GM19463 (cell line): ENCODE results near the gene SSC4D.
"Not testable (repeated sequence)": the region's sequence is repeated elsewhere in the genome, so short reads cannot be mapped to it uniquely, and the experiment has no call there.

Experiments used
- ATAC-seq: cut with Tn5 transposase; IDR thresholded peaks from one replicate; pipeline ENCODE4 v1.9.1; 2021; ENCODE audit warnings: mild to moderate bottlenecking, moderate library complexity; ENCODE audit not compliant: unreplicated experiment

The SSC4D gene

GRCh38 chr7:76387789-76388188, 21.7 kb downstream of the SSC4D start:
- not testable (repeated sequence) for ATAC-seq

GRCh38 chr7:76386691-76387260, 22.7 kb downstream of the SSC4D start:
- no peak for ATAC-seq

- ATAC-seq = no peak
These were observed 26.2 kb downstream of the SSC4D start for GRCh38 chr7:76383089-76383944.

- no peak for ATAC-seq
These were observed 27.7 kb downstream of the SSC4D start for GRCh38 chr7:76381814-76382213.

GRCh38 chr7:76380623-76380966, 28.9 kb downstream of the SSC4D start:
- ATAC-seq = no peak

GRCh38 chr7:76377186-76377918, 32.1 kb downstream of the SSC4D start:
- no peak for ATAC-seq

GRCh38 chr7:76375251-76375650, 34.2 kb downstream of the SSC4D start:
- no peak for ATAC-seq

- ATAC-seq = no peak
These were observed 36.3 kb downstream of the SSC4D start for GRCh38 chr7:76372984-76373833.

GRCh38 chr7:76371396-76371795, 38.1 kb downstream of the SSC4D start:
- ATAC-seq = no peak

- no peak for ATAC-seq
These were observed 40.5 kb downstream of the SSC4D start for GRCh38 chr7:76369018-76369417.

GRCh38 chr7:76368190-76368589, 41.3 kb downstream of the SSC4D start:
- no peak for ATAC-seq

GRCh38 chr7:76364198-76364584, 45.3 kb downstream of the SSC4D start:
- no peak for ATAC-seq

- ATAC-seq = not testable (repeated sequence)
These were observed 45.7 kb downstream of the SSC4D start for GRCh38 chr7:76363754-76364153.

- no peak for ATAC-seq
These were observed 49.4 kb downstream of the SSC4D start for GRCh38 chr7:76359978-76360638.

GRCh38 chr7:76359111-76359977, 50.2 kb downstream of the SSC4D start:
- peak; percentile 85 for ATAC-seq

- peak; percentile 55 for ATAC-seq
These were observed 50.9 kb downstream of the SSC4D start, which contains the start of gene YWHAG for GRCh38 chr7:76358481-76359110. Gene YWHAG, minus strand, starts transcription at chr7:76358991. Its CDS starts 183 bp downstream, at chr7:76358808.

- ATAC-seq = peak; percentile 20
These were observed 51.5 kb downstream of the SSC4D start for GRCh38 chr7:76358011-76358480.

GRCh38 chr7:76357475-76358010, 52.0 kb downstream of the SSC4D start:
- no peak for ATAC-seq
